GM19324 (cell line): ENCODE data around the gene RGP1.

ENCODE experiments used
- ATAC-seq: cut with Tn5 transposase; IDR thresholded peaks from one replicate; pipeline ENCODE4 v1.9.1; 2021; ENCODE audit warnings: mild to moderate bottlenecking, moderate library complexity; ENCODE audit not compliant: unreplicated experiment, low FRiP score

Gene RGP1

GRCh38 chr9:35766997-35767396 is 17.9 kb downstream of the RGP1 start:
- no peak for ATAC-seq

GRCh38 chr9:35767458-35767857 is 18.4 kb downstream of the RGP1 start:
- ATAC-seq = no peak

GRCh38 chr9:35769763-35770162 is 20.7 kb downstream of the RGP1 start:
- ATAC-seq = no peak

GRCh38 chr9:35771075-35771433 is 22.0 kb downstream of the RGP1 start:
- ATAC-seq = no peak

- ATAC-seq = no peak
Measured at GRCh38 chr9:35771534-35771933, 22.4 kb downstream of the RGP1 start.

GRCh38 chr9:35771943-35772342 is 22.9 kb downstream of the RGP1 start:
- no peak for ATAC-seq

- ATAC-seq = no peak
Measured at GRCh38 chr9:35774907-35775635, 26.0 kb downstream of the RGP1 start.

GRCh38 chr9:35776018-35776417 is 26.9 kb downstream of the RGP1 start:
- no peak for ATAC-seq

GRCh38 chr9:35778496-35778895 is 29.4 kb downstream of the RGP1 start:
- ATAC-seq = no peak

GRCh38 chr9:35781066-35781465 is 32.0 kb downstream of the RGP1 start:
- ATAC-seq = no peak

- ATAC-seq = no peak
Measured at GRCh38 chr9:35783418-35783817, 34.3 kb downstream of the RGP1 start.

GRCh38 chr9:35789541-35789940 is 40.5 kb downstream of the RGP1 start:
- no peak for ATAC-seq

- ATAC-seq = no peak
Measured at GRCh38 chr9:35790025-35790384, 40.9 kb downstream of the RGP1 start.

GRCh38 chr9:35790385-35791296 is 41.6 kb downstream of the RGP1 start:
- no peak for ATAC-seq

- ATAC-seq = no peak
Measured at GRCh38 chr9:35791297-35791921, 42.3 kb downstream of the RGP1 start, which contains the start of gene NPR2. Gene NPR2 (plus strand): TSS chr9:35791591. CDS start chr9:35792409, 818 bp downstream.

GRCh38 chr9:35792024-35792813 is 43.1 kb downstream of the RGP1 start:
- no peak for ATAC-seq

GRCh38 chr9:35792826-35793225 is 43.7 kb downstream of the RGP1 start:
- no peak for ATAC-seq

- no peak for ATAC-seq
Measured at GRCh38 chr9:35793461-35793860, 44.4 kb downstream of the RGP1 start.

- no peak for ATAC-seq
Measured at GRCh38 chr9:35795695-35796094, 46.6 kb downstream of the RGP1 start.

GRCh38 chr9:35797311-35798109 is 48.4 kb downstream of the RGP1 start:
- ATAC-seq = no peak
